Ishikawa (cell line): Measurements from ENCODE around the gene CDH2.

Experiments
- CEBPB ChIP-seq: IDR thresholded peaks from 2 replicates; pipeline ENCODE4 v1.6.1; 2012
- CREB1 ChIP-seq: IDR thresholded peaks from 2 replicates; pipeline ENCODE4 v1.6.1; 2012; ENCODE audit warnings: low read depth
- EGR1 ChIP-seq: IDR thresholded peaks from 2 replicates; pipeline ENCODE4 v1.6.1; 2012
- EP300 ChIP-seq: IDR thresholded peaks from 2 replicates; pipeline ENCODE4 v1.6.1; 2012; ENCODE audit warnings: borderline replicate concordance
- FOXM1 ChIP-seq: IDR thresholded peaks from 2 replicates; pipeline ENCODE4 v1.6.1; 2012; ENCODE audit warnings: low read depth, borderline replicate concordance
- MAX ChIP-seq: IDR thresholded peaks from 2 replicates; pipeline ENCODE4 v1.6.1; 2012
- NFIC ChIP-seq: IDR thresholded peaks from 2 replicates; pipeline ENCODE4 v1.6.1; 2012
- RAD21 ChIP-seq: IDR thresholded peaks from 2 replicates; pipeline ENCODE4 v1.6.1; 2012; ENCODE audit warnings: low read depth
- TAF1 ChIP-seq: IDR thresholded peaks from 2 replicates; pipeline ENCODE4 v1.6.1; 2012; ENCODE audit warnings: low read depth, mild to moderate bottlenecking
- TCF12 ChIP-seq: IDR thresholded peaks from 2 replicates; pipeline ENCODE4 v1.6.1; 2012; ENCODE audit warnings: low read depth
- TEAD4 ChIP-seq: IDR thresholded peaks from 2 replicates; pipeline ENCODE4 v1.6.1; 2012
- USF1 ChIP-seq: IDR thresholded peaks from 2 replicates; pipeline ENCODE4 v1.6.1; 2012
- YY1 ChIP-seq: IDR thresholded peaks from 2 replicates; pipeline ENCODE4 v1.6.1; 2012; ENCODE audit warnings: low read depth
- ZBTB7A ChIP-seq: IDR thresholded peaks from 2 replicates; pipeline ENCODE4 v1.6.1; 2012; ENCODE audit warnings: low read depth
- TF ChIP-seq, protein P1 (sequence below): IDR thresholded peaks from 2 replicates; pipeline ENCODE4 v1.6.1; 2012; ENCODE audit warnings: low read depth, mild to moderate bottlenecking

CDH2 gene

DNA sequence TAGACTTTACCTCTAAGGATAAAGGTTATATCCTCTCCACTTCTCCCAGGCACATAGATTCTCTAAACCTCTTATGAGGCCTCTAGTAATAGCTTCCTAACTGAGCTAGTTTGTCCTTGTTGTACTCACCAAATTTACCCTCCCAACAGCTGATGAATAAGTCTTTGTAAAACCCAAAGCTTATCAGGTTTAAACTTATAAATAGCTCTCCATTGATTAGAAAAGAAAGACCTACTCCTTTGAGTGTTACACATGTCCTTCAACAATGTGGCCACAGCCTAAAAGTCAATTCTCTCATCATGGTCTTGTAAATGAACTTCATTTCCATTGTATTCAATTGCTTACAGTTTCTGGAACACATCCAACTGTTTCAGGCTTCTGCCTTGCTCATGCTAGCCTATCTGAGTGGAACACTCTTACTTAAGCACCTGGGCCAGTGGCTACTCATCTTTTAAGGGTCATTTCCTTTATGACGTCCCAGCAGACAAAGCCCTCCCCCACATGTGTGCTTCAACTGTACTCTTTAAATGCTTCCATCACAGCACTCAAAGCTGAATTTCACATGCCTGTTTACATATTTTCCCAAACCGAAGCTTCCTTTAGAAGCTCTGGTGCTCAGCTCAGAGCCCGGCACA is 131.6 kb downstream of the CDH2 start:
- no peak for TF ChIP-seq FOXM1
- TF ChIP-seq YY1, result no peak
- 0 out of 2 replicates have a peak, but pooled peaks have one; percentile 12 for TF ChIP-seq MAX
- no peak for TF ChIP-seq EGR1
- no peak for TF ChIP-seq TCF12
- peak; percentile 61 for TF ChIP-seq NFIC
- TF ChIP-seq TAF1, result no peak
- TF ChIP-seq, protein P1, sequence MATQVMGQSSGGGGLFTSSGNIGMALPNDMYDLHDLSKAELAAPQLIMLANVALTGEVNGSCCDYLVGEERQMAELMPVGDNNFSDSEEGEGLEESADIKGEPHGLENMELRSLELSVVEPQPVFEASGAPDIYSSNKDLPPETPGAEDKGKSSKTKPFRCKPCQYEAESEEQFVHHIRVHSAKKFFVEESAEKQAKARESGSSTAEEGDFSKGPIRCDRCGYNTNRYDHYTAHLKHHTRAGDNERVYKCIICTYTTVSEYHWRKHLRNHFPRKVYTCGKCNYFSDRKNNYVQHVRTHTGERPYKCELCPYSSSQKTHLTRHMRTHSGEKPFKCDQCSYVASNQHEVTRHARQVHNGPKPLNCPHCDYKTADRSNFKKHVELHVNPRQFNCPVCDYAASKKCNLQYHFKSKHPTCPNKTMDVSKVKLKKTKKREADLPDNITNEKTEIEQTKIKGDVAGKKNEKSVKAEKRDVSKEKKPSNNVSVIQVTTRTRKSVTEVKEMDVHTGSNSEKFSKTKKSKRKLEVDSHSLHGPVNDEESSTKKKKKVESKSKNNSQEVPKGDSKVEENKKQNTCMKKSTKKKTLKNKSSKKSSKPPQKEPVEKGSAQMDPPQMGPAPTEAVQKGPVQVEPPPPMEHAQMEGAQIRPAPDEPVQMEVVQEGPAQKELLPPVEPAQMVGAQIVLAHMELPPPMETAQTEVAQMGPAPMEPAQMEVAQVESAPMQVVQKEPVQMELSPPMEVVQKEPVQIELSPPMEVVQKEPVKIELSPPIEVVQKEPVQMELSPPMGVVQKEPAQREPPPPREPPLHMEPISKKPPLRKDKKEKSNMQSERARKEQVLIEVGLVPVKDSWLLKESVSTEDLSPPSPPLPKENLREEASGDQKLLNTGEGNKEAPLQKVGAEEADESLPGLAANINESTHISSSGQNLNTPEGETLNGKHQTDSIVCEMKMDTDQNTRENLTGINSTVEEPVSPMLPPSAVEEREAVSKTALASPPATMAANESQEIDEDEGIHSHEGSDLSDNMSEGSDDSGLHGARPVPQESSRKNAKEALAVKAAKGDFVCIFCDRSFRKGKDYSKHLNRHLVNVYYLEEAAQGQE, result peak; percentile 42; the same call in 1 of the 2 replicates
- TF ChIP-seq TEAD4, result no peak
- no peak for TF ChIP-seq ZBTB7A
- TF ChIP-seq CREB1, result no peak
- TF ChIP-seq RAD21, result no peak
- no peak for TF ChIP-seq CEBPB
- TF ChIP-seq EP300, result no peak
- 0 out of 2 replicates have a peak, but pooled peaks have one; percentile 5 for TF ChIP-seq USF1

- TF ChIP-seq, protein P1, result no peak
- TF ChIP-seq TEAD4, result no peak
- TF ChIP-seq EP300, result no peak
- TF ChIP-seq FOXM1, result no peak
- TF ChIP-seq EGR1, result no peak
- no peak for TF ChIP-seq TAF1
- no peak for TF ChIP-seq MAX
- no peak for TF ChIP-seq TCF12
- TF ChIP-seq YY1, result no peak
- TF ChIP-seq CEBPB, result no peak
- no peak for TF ChIP-seq USF1
- no peak for TF ChIP-seq RAD21
- no peak for TF ChIP-seq ZBTB7A
These were observed 132.9 kb downstream of the CDH2 start for GRCh38 chr18:28044036-28044435.

- no peak for TF ChIP-seq FOXM1
- no peak for TF ChIP-seq YY1
- no peak for TF ChIP-seq EGR1
- TF ChIP-seq CEBPB, result no peak
- no peak for TF ChIP-seq MAX
- TF ChIP-seq, protein P1, result no peak
- TF ChIP-seq TAF1, result no peak
- no peak for TF ChIP-seq USF1
These were observed 133.3 kb downstream of the CDH2 start for GRCh38 chr18:28043631-28044030.

DNA sequence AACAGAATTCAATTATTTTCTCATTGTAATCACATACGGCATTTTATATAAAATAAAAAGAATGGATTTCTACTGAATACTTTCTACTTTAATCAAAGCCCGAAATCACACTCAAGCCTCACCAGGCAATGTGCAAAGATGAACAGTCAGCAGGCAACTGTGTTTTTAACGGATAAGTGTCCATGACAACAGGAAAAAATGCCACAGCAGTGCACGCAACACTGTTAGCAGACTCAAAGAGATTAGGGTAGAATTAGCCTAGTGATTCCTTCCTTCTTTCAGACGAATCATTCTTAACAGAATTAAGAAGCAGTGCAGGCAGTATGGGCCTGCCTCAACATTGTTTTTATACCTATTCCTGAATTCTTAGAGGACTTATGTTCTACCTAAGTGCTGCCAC is 135.6 kb downstream of the CDH2 start:
- TF ChIP-seq NFIC (no peak), TEAD4 (no peak), USF1 (no peak), FOXM1 (no peak), ZBTB7A (no peak), TCF12 (no peak), MAX (no peak), RAD21 (no peak), CREB1 (no peak), CEBPB (no peak), EP300 (no peak), TAF1 (no peak), EGR1 (no peak), YY1 (no peak)
- TF ChIP-seq, protein P1, result no peak
